GF-D8 (cell line): ENCODE results near the gene GHRH.

Experiments used
- DNase-seq: peaks from one replicate; lab custom pipeline; 2025; lab: John Stamatoyannopoulos, UW

Gene GHRH

DNA sequence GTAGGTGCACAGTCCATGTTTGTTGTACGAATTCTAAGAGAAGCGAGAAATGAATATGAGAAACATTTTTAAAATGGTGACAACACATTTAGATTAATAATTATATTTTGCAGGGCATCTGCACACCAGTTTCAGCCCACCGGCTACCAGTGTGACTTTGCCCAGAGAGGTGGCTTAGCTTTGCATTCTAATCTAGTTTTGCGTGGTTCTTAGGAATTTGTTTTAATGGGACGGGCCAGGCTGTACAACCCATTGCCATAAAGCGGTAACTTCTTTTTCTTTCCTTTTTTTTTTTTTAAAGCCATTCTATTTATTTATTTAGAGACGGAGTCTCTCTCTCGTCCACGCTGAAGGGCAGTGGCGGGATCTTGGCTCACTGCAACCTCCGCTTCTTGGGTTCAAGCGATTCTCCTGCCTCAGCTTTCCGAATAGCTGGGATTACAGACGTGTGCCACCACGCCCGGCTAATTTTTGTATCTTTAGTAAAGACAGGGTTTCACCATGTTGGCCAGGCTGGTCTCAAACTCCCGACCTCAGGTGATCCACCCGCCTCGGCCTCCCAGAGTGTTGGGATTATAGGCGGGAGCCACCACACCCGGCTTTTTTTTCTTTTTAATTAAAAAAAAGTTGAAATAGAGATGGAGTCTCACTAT, 28.7 kb upstream of the GHRH start:
- DNase-seq: no peak

DNA sequence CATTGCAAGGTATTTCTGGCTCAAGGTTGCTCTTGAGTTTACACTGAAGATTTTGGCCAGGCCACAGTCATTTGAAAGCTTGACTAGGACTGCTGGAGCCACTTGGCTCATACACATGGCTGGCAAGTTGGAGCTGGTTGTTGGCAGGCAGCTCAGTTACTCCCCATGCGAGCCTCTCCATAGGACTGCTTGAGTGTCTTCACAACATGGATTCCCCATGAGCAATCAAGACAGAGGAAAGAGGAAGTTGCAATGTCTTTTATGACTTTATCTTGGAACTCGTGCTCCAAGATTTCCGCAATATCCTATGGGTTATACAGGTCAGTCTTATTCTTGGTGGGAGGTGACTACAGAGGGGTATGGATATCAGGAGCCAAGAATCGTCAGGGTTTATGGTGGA, 26.5 kb upstream of the GHRH start:
- peak; percentile 44 for DNase-seq

DNA sequence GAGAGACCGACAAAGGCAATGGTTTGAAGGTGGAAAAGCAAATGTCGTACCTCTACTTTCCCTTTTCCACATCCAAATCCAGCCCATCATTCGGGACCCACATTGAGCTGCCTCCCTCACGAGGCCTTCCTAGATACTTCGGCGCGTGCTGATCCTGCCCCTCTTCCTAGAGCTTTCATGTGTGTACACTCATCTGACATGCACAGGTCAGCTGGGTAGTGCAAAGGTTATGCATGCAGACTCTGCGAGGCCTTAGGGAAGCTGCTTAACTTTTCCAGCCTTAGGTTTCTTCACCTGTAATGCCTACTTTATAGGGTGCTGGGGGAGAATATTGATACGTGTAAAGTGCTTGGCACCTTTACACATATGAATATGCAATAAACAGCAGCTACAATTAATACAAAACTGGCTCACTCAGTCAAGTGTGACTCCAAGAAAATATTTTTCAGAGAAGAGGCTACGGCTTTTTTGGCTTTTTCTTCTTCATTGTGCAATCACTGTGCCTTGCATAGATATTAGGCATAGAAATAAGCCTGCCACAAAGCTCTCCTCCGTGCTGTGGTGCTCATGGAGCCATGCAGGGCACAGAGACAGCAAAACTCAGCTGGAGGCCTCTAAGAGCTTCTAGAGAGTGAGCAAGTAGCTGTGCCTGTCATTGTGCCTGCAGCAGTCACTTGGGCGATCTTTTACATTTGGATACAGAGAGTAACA, 24.2 kb upstream of the GHRH start:
- DNase-seq: no peak

DNA sequence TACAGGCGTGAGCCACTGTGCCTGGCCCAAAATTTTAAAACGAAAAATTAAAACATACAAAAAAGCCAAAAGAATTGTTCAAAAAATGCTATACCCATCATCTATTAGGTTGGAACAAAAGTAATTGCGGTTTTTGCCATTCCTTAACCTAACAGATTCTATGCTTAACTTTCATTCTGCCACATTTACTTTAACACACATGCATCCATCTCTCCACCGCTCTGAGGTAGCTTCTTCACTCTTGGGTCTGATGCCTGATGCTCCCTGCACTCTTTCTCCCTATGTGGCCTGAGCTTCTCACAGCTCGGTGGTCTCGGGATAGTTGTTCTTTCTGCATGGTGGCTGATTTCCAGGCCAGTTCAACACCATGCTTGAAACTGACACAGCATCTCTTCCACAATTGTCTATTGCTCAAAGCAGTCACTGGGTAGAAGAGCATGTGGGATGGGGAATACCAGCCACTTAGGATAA, 23.1 kb upstream of the GHRH start:
- DNase-seq: no peak

DNA sequence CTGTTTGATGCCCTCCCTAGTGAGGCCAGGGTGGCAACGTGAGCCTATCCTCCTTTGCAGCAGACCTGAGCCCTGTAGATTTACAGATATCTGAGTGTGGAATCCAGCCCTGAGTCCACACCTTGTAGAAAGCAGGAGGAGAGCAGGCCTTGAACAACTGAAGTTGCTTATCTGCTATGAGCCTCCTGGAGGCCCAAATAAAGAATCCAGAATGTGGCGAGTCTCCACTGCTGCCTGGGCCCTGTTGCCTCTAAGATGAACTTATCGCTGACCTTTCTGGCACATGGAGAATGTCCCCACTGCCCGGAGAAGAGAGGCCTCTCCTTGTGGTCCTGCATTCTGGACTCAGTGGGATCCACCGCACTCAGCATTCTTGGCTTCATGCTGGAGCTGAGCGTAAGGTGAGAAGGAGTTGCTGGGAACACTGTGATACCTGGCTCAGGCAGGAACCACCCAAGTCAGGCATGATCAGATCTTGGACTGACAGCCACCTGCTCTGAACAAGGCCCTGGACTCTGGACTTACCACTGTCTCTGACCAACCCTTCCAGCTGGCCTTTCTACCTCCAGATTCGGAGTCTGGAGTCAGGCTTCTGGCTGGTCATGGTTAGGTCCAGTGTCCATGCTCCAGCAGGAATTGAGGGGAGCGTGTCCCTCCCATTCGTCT, 22.0 kb upstream of the GHRH start:
- DNase-seq: no peak

DNA sequence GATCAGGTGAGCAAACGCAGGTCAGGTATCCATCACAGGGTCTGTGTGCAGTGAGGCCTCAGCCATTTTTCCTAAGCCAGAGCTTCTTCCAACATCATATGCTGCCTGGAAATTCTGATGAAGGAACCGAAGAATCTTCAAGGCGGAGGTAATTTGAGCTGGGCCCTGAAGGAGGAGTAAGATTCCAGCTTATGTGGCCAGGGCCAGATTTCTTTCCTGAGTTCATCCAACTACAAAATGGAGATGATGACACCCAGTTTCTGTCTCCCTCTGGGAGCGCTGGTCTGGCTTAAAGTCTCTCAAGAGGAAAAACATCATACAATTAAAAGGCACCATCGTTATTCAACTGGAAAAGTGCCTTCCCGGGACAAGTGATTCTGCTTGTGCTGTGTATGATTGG, 20.9 kb upstream of the GHRH start:
- DNase-seq: no peak

DNA sequence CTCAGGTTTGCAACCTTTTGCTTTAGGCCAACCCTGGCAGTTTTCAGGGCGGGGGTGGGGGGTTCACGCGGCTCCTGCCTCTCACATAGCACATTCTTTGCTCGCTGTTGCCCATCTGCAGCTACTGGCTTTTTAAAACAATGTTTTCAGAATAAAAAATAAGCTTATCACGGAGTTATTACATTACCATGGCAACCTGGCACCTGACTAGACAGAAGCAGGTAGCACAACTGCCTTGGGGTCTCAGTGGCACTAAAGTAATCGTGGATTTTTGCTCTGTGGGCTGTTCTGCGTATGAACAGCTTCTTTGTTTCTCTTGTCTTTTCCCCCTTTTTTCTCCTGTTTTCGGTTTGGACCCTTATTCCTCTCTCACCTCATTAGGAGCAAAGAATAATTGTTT, 18.8 kb upstream of the GHRH start:
- DNase-seq: no peak

DNA sequence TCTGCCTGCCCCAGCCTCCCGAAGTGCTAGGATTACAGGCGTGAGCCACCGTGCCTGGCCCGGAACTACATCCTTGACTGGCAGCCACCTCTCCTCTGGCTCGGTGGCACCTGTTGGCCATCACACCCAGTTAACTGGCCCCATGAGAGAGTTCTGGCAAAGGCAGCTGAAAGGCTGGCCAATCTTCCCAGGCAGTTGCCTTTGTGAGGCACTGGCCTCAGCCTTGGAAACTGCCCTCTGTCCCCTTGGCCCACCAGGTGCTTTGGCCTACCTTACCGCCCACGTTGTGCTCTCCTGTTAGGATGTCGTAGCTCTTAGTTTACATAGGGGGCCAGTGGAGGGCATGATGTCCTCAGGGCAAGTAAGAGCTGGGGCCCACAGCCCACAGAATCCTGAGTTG, 18.2 kb upstream of the GHRH start:
- no peak for DNase-seq

DNA sequence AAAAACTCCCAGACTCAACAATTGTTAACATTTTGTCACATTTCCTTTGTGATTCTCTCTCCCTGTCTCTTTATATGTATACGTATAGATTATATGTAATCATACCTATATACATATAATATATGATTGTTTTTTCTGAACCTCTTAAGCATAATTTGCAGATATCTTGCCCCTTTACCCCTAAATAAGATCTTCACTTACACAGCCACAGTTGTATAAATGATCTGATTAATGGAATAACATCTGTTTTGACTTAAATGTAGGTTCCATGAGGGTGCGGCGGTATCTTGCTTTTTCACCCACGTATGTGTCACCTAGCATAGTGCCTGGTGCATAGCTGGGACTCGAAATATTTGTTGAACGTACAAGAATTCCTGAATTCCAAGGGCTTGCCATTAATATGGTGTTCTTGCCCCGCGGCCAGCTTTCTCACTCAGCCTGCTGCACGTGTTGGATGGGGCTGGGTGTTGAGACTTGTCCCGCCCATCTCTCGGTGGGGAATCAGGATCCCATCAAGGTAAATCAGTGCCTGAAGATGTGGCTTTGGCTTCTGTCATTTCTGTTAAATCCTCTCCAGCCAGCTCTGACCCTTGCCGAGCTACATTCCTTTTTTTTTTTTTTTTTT, 17.5 kb upstream of the GHRH start:
- DNase-seq: no peak

DNA sequence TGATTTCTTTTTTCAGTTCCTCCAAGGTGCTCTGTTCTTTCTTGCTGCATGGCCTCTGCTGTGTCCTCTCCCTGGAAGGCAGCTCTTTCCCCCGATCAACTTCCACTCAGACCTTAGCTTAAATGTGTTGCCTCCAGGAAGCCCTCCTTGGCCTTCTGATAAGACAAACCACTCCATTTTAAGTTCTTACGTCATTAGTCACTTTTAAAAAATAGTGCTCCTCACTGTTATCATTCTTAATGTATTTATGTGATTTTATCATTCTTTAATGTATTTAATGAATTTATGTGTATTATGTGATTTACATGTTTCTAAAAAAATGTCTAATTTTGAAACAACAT, 15.6 kb upstream of the GHRH start:
- DNase-seq: no peak

DNA sequence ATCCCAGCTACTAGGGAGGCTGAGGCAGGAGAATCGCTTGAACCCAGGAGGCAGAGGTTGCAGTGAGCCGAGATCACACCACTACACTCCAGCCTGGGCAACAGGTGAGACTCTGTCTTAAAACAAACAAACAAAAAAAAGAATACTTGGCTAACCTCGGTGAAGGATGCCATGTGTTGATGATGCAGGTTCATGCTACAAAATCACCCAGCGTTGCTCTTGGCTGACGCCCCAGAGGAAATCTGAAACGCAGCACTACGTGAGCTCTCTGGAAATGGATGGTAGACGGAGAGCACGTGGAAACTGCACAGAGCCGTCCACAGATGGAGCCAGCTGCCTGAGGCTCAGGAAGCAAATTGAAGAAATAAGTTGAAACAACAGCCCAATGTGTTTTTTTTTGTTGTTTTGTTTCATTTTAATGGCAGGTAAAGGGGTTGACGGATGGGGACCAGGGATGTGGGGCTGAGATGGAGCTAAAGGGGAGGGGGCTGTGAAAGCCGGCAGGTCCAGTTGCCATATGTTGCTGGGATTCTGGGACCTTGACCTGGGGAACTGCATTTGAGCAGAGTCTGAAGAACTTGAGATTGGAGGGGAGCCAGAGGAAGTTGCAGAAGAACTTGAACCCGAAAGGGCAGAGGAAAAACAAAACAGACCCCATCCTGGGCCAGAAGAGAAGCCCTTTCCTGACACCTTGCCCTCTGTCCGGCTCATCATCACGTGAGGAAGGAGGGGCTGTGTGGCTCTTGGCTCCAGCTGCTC, 15.1 kb upstream of the GHRH start:
- peak; percentile 26 for DNase-seq

DNA sequence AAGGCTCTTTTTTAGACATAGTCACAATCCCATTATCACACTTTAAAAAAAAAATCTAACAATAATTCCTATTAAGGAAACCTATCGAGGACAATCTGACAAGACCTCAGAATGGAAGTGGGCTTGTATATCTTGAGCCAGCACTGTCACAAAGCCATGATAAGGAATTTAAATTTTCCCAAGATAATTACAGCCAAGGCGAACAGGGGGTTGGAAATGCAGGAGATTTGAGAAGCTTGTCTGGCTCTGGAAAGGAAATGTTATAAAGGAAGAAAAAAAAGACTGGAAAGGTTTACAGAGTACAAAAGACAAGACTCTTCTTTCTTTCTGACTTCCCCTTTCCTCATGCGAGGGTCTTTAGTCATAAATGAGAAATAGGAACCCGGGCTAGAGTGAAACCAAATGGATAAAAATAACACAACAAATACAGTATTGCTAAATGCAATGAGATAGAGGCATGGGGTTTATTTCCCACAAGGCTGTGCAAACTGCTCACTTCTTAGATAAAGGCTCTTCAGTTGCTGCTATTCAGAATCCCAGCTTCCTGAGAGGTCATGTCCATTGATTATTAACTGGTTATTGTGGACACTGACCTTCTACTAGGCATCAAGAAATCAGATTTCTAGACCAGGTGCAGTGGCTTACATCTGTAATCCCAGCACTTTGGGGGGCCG, 13.4 kb upstream of the GHRH start:
- DNase-seq: peak; percentile 4

DNA sequence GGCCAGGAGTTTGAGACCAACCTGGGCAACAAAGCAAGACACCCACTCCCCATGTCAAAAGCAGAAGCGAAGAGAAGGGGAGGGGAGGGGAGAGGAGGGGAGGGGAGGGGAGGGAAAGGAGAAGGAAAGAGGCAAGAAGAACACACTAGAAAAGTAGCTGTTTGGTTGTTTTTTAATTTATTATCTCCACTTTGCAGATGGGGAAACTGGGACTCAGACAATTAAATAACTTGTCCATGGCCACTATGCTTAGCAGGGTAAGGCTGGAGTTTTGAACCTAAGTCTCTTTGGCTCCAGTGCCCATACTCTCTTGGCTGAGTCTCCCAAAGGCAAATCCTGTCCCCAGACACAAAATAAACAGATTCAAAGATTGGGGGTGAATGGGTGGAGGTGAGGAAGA, 12.4 kb upstream of the GHRH start:
- DNase-seq: no peak

DNA sequence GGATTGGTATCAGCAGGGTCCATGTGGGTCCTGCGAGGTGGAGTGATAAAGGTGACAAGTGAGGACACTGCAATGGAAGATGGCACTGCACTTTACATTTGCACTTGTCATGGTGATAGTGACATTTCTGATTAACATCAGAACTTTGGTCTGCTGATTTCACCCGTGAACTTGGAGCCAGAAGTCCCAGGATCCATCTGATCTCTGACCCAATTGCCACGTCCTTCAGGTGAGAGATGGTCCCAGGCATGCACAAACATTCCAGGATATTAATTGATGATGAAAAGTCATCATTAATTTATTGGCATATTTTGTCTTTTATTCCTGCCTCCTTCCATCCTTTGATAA, 9.8 kb upstream of the GHRH start:
- DNase-seq: no peak

DNA sequence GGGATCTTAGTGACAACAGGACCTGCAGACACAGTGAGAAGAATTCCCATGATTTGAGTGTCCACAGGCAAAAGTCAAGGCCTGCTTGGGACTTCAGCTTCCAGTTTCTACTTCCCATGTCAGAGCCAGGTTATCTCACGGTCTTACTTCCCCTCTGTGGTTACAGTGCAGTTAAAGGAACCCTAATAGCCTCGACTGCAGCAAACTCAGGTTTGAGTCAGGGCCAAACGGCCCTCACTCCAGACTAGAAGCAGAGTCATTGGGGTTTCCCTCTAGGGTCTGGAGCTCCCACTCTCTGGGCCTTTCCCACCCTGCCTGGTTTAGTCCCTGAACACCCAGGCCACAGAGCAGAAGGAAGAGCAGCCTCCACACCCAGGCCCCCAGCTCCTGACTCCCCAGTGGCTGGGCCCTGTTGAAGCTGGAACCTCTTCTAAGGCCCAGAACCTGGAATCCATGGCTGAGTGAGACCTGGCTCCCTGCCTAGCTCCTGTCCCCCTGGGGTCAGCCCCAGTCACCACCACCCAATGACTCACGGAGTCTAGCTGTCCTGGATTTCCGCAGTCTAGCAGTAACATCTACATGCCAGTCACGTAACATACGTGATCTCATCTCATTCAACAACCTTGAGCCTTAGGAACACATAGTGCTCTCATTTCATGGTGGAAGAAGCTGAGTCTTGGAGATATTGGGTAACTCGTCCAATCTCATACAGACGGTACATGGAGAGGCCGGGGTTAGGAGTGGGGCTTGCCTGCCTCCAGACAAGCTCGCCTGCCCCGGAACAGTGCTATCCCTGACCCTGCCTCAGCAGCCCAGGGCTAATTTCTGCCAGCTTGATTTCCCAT, 9.2 kb upstream of the GHRH start:
- peak; percentile 69 for DNase-seq

DNA sequence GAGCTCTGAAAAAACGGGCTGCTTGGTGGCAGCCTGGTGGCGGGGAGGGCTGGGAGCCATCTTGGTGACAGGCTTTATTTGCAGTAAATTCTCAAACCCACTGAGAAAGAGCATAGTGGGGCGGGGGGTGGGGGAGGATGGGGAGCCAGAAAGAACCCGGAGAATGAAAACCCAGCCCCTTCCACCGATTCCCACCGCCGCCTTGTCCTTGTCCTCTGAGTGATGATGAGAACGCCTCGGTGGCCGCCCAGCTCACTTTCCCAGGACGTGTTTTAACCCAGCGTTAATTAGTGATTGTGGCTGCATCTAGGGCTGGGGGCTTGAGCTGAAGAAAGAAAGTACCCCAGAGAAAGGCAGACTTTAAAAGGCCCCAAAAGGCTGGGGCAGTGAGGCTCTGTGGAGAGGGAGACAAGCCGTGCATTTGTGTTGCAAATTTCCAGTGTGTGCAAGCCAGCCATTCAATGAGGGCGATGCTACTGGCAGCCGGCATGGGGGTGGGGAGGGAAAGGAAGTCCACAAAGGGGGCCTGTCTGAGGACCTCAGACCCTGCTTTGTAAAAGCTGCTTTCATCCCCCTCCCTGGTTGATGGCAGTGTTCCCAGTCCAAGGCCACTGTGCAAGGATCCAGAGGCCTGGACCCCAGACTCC, 6.2 kb upstream of the GHRH start:
- DNase-seq: no peak

DNA sequence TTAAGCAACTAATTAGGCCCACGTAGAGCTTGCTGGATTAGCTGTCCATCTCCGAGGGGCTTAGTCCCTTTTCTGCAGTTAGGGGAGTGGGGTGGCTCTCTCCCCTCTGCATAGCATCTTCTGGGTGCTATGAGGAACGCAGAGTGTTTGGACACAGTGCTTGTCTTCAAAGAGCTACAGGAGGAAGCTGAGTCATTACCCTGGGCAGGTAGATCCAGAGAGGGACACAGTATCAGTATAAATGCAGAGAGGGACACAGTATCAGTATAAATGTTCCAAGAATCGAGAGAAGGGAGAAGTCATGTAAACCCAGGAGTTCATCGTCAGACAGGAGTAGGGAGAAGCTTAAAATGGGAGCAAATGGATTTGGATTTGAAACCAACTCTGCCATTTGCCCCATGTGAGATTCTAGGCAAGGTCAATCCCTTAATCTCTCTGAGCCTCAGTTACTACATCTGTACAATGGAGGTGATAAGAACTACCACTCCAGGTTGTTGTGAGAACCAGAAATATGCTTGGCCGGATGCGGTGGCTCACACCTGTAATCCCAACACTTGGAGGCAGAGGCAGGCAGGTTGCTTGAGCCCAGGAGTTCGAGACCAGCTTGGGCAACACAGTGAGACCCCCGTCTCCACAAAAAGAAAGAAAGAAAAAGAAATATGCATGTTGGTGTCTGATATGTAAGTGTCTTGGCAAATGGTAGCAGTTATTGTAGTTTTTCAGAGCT, 5.5 kb upstream of the GHRH start:
- DNase-seq: no peak

DNA sequence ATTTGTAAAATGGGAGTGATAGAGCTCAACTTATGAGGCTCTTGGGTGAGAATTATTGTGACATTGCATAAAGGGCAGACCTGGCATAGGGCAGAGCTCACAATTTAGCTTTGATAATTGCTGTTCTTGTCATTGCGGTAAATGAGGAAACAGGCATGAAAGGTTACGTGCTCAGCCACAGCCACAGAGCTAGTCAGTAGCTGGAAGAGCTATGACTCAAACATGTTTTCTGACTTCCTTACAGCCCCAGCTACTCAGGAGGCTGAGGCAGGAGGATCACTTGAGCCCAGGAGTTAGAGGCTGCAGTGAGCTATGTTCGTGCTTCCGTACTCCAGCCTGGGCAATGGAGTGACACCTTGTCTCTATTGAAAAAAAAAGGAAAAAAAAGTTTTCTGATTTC, 3.5 kb upstream of the GHRH start:
- peak; percentile 84 for DNase-seq

DNA sequence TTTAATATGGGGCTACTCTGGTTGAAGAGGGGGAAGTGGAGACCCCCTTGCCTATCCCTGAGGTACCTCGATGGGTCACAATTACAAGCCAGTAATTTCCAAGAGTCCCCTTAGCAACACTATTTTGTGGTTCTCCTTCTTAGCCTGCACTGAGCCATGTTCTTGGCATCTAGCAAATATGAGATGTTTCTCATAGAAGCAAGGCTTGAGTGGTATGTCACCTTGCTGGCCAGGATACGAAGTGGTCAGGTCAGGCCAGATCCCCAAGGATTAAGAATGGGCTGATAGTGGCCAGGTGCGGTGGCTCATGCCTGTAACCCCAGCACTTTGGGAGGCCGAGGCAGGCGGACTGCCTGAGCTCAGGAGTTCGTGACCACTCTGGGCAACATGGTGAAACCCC, 2.1 kb upstream of the GHRH start:
- no peak for DNase-seq

DNA sequence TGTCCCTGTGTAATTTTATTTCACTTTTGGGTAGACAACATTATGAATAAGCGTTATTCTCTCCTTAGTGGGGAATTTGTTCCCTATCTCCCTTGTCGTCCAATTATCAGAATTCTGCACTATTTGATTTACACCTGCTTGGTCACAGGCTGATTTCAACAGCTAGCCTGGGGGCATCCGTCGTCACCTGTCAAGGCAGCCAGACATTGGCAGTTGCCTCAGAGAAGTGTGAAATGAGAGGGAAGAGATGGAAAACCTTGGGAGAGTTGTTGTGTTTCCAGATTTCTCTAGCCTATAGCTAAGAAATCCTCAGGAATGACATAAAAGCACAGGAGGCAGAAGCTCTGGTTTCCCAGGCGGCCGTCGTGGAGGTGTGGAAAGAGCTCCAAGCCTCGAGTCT, 891 bp upstream of the GHRH start:
- DNase-seq: no peak
